GM23338 (cell line): ENCODE measurements around the gene PLPP2. TPM values are rescaled to one million over a fixed set of nuclear protein-coding genes. Genes with fewer than 3 reads are reported as not detected.

Experiments
- EZH2 ChIP-seq: fragments of 200-600 bp; sonication (generic); IDR thresholded peaks from one replicate; pipeline ENCODE4 v1.8.0; 2017; ENCODE audit warnings: antibody characterized with exemption, mild to moderate bottlenecking, low read depth; ENCODE audit not compliant: unreplicated experiment
- EZH2phosphoT487 ChIP-seq: fragments of 200-600 bp; sonication (generic); IDR thresholded peaks from one replicate; pipeline ENCODE4 v1.8.1; 2018; ENCODE audit warnings: antibody characterized with exemption; ENCODE audit not compliant: unreplicated experiment
- NANOG ChIP-seq: IDR thresholded peaks from 2 replicates; pipeline ENCODE4 v1.6.1; 2016; ENCODE audit warnings: antibody characterized with exemption, borderline replicate concordance
- POLR2AphosphoS5 ChIP-seq: IDR thresholded peaks from 2 replicates; pipeline ENCODE4 v1.6.1; 2016; ENCODE audit warnings: antibody characterized with exemption, low read depth
- STAT1 ChIP-seq: IDR thresholded peaks from one replicate; pipeline ENCODE4 v1.6.1; 2016; ENCODE audit warnings: antibody characterized with exemption; ENCODE audit not compliant: unreplicated experiment
- polyA plus RNA-seq: library from polyadenylated mRNA; unstranded; fragments of >200 nt; fragmentation: Nextera tagmentation; extraction: Ambion mirVana; gene quantifications from 2 replicates; pipeline ENCODE4 v1.2.1, GENCODE V29; 2016
- total RNA-seq: library from RNA; depleted of rRNA; stranded (reverse); fragments of >200 nt; shearing (Covaris generic); gene quantifications from 2 replicates; pipeline ENCODE4 v1.2.3, GENCODE V29; 2014
- TF ChIP-seq, protein P1 (sequence below): fragments of 250-450 bp; sonication (Bioruptor Pico); IDR thresholded peaks from 2 replicates; pipeline ENCODE4 v1.5.0; 2020; ENCODE audit warnings: mild to moderate bottlenecking, moderate library complexity
- TF ChIP-seq, protein P2 (sequence below), 2 experiments: fragments of 200-600 bp in 1 of 2; sonication (generic) in 1 of 2; conservative IDR thresholded peaks; 2 replicates each; pipeline versions ENCODE4 v1.5.1 to v1.6.1; 2016 to 2017; ENCODE audit warnings: antibody characterized with exemption in 2 of 2, low read depth in 2 of 2, mild to moderate bottlenecking in 2 of 2, moderate library complexity in 1 of 2

PLPP2 gene
- total and polyA plus RNA-seq, 2 experiments from 2014 or later: 58.3 to 82.6 TPM

DNA sequence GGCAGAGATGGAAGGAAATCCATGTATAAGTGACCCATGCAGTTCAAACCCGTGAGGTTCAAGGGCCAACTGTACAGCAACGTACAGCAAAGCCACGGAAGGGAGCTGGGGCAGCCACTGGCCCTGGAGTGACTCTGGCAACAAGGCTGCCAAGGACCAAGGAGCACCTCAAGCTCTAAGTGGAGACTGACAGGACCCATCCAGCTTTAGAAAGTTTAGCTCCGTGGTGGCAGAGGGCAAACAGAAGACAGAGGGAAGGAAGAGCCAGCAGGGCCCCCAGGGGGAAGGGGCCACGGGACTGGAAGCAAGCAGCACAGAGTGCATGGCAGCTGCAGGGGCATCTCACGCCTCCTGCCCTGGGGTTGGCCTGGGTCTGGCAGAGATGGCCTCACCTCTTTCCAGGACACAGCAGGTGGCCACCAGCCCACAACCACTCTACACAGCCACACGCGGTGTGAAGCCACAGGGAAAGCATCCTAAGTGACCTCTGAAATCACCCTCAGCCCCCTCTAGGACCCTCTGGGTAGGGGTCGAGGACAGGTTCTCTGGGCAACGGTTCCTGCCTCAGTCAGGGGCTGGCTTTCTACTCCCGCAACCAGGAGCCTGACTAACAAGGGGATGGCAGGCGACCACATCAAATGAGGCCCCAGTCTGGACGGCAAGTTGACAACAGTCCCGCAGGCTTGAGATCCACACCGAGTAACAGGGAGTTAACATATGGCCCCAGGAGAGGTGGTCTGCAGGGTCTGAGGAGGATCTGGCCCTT, 49.6 kb upstream of the PLPP2 start (continued):
- TF ChIP-seq, protein P1, sequence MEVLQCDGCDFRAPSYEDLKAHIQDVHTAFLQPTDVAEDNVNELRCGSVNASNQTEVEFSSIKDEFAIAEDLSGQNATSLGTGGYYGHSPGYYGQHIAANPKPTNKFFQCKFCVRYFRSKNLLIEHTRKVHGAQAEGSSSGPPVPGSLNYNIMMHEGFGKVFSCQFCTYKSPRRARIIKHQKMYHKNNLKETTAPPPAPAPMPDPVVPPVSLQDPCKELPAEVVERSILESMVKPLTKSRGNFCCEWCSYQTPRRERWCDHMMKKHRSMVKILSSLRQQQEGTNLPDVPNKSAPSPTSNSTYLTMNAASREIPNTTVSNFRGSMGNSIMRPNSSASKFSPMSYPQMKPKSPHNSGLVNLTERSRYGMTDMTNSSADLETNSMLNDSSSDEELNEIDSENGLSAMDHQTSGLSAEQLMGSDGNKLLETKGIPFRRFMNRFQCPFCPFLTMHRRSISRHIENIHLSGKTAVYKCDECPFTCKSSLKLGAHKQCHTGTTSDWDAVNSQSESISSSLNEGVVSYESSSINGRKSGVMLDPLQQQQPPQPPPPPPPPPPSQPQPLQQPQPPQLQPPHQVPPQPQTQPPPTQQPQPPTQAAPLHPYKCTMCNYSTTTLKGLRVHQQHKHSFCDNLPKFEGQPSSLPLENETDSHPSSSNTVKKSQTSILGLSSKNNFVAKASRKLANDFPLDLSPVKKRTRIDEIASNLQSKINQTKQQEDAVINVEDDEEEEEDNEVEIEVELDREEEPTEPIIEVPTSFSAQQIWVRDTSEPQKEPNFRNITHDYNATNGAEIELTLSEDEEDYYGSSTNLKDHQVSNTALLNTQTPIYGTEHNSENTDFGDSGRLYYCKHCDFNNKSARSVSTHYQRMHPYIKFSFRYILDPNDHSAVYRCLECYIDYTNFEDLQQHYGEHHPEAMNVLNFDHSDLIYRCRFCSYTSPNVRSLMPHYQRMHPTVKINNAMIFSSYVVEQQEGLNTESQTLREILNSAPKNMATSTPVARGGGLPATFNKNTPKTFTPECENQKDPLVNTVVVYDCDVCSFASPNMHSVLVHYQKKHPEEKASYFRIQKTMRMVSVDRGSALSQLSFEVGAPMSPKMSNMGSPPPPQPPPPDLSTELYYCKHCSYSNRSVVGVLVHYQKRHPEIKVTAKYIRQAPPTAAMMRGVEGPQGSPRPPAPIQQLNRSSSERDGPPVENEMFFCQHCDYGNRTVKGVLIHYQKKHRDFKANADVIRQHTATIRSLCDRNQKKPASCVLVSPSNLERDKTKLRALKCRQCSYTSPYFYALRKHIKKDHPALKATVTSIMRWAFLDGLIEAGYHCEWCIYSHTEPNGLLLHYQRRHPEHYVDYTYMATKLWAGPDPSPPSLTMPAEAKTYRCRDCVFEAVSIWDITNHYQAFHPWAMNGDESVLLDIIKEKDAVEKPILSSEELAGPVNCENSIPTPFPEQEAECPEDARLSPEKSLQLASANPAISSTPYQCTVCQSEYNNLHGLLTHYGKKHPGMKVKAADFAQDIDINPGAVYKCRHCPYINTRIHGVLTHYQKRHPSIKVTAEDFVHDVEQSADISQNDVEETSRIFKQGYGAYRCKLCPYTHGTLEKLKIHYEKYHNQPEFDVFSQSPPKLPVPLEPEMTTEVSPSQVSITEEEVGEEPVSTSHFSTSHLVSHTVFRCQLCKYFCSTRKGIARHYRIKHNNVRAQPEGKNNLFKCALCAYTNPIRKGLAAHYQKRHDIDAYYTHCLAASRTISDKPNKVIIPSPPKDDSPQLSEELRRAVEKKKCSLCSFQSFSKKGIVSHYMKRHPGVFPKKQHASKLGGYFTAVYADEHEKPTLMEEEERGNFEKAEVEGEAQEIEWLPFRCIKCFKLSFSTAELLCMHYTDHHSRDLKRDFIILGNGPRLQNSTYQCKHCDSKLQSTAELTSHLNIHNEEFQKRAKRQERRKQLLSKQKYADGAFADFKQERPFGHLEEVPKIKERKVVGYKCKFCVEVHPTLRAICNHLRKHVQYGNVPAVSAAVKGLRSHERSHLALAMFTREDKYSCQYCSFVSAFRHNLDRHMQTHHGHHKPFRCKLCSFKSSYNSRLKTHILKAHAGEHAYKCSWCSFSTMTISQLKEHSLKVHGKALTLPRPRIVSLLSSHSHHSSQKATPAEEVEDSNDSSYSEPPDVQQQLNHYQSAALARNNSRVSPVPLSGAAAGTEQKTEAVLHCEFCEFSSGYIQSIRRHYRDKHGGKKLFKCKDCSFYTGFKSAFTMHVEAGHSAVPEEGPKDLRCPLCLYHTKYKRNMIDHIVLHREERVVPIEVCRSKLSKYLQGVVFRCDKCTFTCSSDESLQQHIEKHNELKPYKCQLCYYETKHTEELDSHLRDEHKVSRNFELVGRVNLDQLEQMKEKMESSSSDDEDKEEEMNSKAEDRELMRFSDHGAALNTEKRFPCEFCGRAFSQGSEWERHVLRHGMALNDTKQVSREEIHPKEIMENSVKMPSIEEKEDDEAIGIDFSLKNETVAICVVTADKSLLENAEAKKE (CRISPR knock-in tag): no peak
- TF ChIP-seq EZH2: no peak
- no peak for TF ChIP-seq STAT1
- TF ChIP-seq POLR2AphosphoS5: no peak
- TF ChIP-seq, protein P2, sequence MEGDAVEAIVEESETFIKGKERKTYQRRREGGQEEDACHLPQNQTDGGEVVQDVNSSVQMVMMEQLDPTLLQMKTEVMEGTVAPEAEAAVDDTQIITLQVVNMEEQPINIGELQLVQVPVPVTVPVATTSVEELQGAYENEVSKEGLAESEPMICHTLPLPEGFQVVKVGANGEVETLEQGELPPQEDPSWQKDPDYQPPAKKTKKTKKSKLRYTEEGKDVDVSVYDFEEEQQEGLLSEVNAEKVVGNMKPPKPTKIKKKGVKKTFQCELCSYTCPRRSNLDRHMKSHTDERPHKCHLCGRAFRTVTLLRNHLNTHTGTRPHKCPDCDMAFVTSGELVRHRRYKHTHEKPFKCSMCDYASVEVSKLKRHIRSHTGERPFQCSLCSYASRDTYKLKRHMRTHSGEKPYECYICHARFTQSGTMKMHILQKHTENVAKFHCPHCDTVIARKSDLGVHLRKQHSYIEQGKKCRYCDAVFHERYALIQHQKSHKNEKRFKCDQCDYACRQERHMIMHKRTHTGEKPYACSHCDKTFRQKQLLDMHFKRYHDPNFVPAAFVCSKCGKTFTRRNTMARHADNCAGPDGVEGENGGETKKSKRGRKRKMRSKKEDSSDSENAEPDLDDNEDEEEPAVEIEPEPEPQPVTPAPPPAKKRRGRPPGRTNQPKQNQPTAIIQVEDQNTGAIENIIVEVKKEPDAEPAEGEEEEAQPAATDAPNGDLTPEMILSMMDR (conservative IDR thresholded peaks at IDR 0.05; ENCODE audit: low read depth in 2 of 2): no peak
- TF ChIP-seq EZH2phosphoT487: no peak
- no peak for TF ChIP-seq NANOG
